GM20000 (cell line): ENCODE results near the gene KRTAP5-7.
"Not testable (repeated sequence)": the region's sequence is repeated elsewhere in the genome, so short reads cannot be mapped to it uniquely, and the experiment has no call there.

ENCODE experiments used
- DNase-seq: peaks from one replicate; pipeline ENCODE4 v3.0.0; 2012; ENCODE audit warnings: low spot score
- TF ChIP-seq, protein P1 (sequence below): IDR thresholded peaks from 2 replicates; pipeline ENCODE4 v1.5.1; 2012; ENCODE audit warnings: mild to moderate bottlenecking, control low read depth; ENCODE audit errors: extremely low read depth, missing control alignments

Gene KRTAP5-7

DNA sequence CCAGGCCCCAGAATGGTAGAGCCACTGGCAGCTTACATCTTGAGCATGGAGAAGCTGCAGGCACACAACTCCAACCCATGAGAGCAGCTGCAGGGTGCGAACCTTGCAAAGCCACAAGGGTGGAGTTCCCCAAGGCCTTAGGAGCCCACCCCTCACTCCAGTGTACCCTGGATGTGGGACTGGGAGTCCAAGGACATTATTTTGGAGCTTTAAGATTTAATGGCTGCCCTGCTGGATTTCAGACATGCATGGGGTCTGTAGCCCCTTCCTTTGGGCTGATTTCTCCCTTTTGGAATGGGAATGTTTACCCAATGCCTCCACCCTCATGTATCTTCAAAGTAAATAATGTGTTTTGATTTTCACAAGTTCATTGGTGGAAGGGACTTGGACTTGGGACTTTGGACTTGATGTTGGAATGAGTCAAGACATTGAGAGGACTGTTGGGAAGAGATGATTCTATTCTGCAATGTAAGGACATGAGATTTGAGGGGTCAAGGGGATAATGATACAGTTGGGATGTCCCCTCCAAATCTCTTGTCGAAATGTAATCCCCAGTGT is 1.1 kb upstream of the KRTAP5-7 start:
- TF ChIP-seq, protein P1, sequence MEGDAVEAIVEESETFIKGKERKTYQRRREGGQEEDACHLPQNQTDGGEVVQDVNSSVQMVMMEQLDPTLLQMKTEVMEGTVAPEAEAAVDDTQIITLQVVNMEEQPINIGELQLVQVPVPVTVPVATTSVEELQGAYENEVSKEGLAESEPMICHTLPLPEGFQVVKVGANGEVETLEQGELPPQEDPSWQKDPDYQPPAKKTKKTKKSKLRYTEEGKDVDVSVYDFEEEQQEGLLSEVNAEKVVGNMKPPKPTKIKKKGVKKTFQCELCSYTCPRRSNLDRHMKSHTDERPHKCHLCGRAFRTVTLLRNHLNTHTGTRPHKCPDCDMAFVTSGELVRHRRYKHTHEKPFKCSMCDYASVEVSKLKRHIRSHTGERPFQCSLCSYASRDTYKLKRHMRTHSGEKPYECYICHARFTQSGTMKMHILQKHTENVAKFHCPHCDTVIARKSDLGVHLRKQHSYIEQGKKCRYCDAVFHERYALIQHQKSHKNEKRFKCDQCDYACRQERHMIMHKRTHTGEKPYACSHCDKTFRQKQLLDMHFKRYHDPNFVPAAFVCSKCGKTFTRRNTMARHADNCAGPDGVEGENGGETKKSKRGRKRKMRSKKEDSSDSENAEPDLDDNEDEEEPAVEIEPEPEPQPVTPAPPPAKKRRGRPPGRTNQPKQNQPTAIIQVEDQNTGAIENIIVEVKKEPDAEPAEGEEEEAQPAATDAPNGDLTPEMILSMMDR = no peak
- DNase-seq = no peak

DNA sequence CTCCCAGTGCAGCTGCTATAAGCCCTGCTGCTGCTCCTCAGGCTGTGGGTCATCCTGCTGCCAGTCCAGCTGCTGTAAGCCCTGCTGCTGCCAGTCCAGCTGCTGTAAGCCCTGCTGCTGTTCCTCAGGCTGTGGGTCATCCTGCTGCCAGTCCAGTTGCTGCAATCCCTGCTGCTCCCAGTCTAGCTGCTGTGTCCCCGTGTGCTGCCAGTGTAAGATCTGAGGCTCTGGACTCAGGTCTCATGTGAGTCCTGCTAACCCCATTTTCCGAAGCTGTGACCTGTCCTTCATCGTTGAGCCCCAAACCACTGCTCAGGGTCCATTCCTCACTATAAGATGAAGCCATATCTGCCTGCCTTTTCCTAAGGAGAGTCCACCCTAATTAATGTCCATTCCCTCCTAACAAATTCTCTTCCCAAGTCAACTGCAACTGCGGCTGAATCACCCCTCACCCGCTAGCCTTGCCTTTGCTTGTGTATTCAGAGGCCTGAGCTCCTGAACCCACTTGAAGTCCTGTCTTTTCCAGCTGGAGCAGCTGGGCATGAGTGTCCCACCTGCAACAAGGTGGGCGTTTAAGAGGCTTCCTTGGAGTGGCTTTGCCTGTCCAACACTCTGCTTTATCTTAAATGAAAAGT is 626 bp downstream of the KRTAP5-7 start:
- DNase-seq = no peak
- TF ChIP-seq, protein P1 = no peak

DNA sequence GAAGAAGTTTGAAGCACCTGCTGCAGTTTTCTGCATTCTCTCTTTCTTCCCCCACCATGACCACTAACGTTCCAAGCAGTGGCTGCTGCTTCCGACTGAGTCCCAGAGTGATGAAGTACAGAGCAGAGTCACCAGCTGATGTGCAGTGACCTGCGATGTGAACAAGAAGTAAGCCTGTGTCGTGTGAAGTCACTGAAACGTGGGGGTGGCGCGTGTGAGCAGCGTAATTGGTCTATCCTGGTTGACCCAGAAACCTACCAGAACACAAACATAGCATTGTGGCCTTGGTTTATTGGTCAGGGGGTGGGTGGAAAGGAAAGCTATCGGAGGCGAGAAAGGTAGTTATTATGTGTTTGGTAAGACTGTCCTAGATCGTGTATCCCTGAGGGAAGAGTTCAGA is 3.5 kb downstream of the KRTAP5-7 start:
- no peak for DNase-seq
- TF ChIP-seq, protein P1 = no peak

DNA sequence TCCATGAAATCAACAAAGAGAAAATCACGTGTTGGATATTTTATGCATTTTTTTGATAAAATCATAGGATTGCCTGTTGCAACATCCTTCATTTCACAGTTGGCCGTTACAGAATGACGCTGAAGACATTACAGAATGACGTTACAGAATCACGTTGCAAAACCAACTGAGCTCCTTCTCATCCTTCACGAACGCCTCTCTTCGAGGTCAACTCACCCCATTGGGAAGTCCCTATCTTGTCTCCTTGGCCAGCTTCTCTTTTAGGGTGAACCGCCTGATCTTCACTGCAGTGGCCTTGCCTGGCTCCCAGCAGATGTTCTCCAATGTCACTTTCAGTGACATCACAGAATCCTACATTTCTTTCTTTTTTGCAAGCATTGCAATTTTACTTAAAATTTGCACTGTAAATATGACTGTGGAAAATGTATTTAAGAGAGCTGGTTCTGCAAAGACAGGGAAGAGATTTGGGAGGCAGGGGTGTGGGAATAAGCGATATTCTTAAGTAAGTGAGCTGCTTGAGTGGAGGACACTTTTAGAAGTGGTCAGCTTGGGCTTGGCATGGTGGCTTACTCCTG is 5.1 kb downstream of the KRTAP5-7 start:
- no peak for DNase-seq
- TF ChIP-seq, protein P1 = no peak

DNA sequence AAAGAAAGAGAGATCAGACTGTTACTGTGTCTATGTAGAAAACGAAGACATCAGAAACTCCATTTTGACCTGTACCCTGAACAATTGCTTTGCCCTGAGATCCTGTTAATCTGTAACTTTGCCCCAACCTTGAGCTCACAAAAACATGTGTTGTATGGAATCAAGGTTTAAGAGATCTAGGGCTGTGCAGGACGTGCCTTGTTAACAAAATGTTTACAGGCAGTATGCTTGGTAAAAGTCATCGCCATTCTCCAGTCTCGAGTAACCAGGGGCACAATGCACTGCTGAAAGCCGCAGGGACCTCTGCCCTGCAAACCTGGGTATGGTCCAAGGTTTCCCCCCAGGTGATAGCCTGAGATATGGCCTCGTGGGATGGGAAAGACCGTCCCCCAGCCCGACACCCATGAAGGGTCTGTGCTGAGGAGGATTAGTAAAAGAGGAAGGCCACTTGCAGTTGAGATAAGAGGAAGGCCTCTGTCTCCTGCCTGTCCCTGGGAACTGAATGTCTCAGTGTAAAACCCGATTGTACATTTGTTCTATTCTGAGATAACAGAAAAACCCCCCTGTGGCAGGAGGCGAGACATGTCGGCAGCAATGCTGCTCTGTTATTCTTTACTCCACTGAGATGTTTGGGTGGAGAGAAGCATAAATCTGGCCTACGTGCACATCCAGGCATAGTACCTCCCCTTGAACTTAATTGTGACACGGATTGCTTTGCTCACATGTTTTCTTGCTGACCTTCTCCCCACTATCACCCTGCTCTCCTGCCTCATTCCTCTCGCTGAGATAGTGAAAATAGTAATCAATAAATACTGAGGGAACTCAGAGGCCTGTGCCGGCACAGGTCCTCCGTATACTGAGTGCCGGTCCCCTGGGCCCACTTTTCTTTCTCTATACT is 7.9 kb downstream of the KRTAP5-7 start:
- DNase-seq = not testable (repeated sequence)

DNA sequence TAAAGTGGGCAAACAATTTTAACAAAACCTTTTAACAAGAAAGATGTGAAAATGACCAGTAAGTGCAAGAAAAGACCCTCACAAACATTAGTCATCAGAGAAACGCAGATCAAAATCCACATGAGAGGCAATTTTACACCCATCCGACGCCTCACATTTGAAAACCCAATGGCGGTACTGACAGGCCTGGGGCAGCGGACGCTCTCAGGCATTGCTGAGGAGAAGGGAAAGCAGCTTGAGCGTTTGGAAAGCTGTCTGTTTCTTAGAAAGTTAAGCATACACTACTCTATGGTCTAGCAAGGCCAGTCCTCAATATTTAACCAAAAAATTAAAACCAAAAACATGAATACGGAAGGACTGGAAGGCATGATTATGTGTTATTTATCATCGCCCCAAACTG is 8.8 kb downstream of the KRTAP5-7 start:
- TF ChIP-seq, protein P1 = no peak
- DNase-seq = no peak

DNA sequence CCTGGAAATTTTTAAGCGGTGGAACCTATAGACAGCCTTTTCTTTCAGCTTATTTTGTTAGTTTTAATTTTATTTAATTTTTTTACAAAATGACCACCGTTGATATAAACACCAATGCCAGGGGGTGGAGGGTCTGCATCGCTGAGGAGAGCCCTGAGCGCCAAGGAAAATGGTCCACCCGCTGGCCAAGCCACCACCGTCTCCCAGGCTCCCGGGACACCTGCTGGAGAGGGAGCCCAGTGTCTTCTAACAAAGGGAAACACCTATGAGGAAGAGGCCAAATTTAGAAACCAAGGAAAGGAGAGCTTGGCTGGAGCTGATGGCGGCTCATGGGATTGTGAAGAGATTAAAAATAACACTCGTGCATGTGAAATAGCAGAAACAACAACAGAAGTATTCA is 10.5 kb downstream of the KRTAP5-7 start:
- DNase-seq = no peak
- TF ChIP-seq, protein P1 = no peak

DNA sequence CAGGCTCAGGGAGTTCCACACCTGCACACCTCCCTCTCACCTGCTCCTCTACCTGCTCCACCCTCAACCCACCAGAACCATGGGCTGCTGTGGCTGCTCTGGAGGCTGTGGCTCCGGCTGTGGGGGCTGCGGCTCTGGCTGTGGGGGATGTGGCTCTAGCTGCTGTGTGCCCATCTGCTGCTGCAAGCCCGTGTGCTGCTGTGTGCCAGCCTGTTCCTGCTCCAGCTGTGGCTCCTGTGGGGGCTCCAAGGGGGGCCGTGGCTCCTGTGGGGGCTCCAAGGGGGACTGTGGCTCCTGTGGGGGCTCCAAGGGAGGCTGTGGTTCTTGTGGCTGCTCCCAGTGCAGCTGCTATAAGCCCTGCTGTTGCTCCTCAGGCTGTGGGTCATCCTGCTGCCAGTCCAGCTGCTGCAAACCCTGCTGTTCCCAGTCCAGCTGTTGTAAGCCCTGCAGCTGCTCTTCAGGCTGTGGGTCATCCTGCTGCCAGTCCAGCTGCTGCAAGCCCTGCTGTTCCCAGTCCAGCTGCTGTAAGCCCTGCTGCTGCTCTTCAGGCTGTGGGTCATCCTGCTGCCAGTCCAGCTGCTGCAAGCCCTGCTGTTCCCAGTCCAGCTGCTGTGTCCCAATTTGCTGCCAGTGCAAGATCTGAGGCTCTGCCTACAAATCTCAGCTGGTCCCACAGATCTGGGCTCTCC is 11.1 kb downstream of the KRTAP5-7 start, which contains the start of gene KRTAP5-8:
Gene KRTAP5-8, plus strand, starts transcription at position 49 of the 689 bp plus-strand sequence. Its CDS starts 31 bp downstream, at position 80.
- DNase-seq = not testable (repeated sequence)
